HepG2 (cell line): ENCODE measurements around the gene OPALIN. TPM values are rescaled to one million over a fixed set of nuclear protein-coding genes. Genes with fewer than 3 reads are reported as not detected.

ENCODE experiments used
- ATAC-seq: fragments of 200-7000 bp; cut with Tn5 transposase; 3 replicates; pipeline ENCODE4 v1.9.1; 2020; ENCODE audit warnings: mild to moderate bottlenecking, moderate library complexity
- BruUV-seq: library from RNA; stranded (reverse); fragments of 400-500 nt; replicated peaks from 2 replicates; lab custom pipeline; 2021; lab: Mats Ljungman, UMichigan
- CTCF ChIA-PET: fragments of 300-600 bp; formaldehyde crosslinking; extraction: SDS; loops from one replicate; lab custom pipeline; 2021; ENCODE audit warnings: low total read pairs, inconsistent platforms, low intra/inter-chr PET ratio; lab: Yijun Ruan, JAX
- POLR2A ChIA-PET: fragments of 350-600 bp; sonication (Branson Sonifier 250); formaldehyde crosslinking; loops from one replicate; lab custom pipeline; 2020; ENCODE audit warnings: antibody characterized with exemption, inconsistent platforms; lab: Yijun Ruan, JAX
- DNase-seq: peaks from one replicate; pipeline ENCODE4 v3.0.0-alpha.2; 2015; ENCODE audit warnings: low spot score
- FAIRE-seq: peaks from 3 replicates; lab custom pipeline; 2011; peaks lifted over from hg19 to GRCh38; lab: Jason Lieb, UNC
- H2AFZ ChIP-seq: one replicate; pipeline ENCODE4 v1.6.1; 2011; ENCODE audit warnings: low read length, inconsistent platforms
- H3K27ac ChIP-seq: fragments of 300-600 bp; 3 replicates; pipeline ENCODE4 v1.8.0; 2011; ENCODE audit warnings: mixed run types, mild to moderate bottlenecking, mixed read lengths, low read length, inconsistent platforms; ENCODE audit not compliant: insufficient read depth; ENCODE audit errors: extremely low read length
- H3K27me3 ChIP-seq, 2 experiments: fragments of 200-600 bp in 1 of 2; 2 replicates in 1 of 2; 3 replicates in 1 of 2; pipeline versions ENCODE4 v1.6.0 to v1.8.0; 2011; ENCODE audit warnings: low read length in 2 of 2, mild to moderate bottlenecking in 2 of 2, moderate library complexity in 2 of 2, inconsistent platforms in 1 of 2; ENCODE audit not compliant: insufficient read depth in 2 of 2, control insufficient read depth in 1 of 2
- H3K36me3 ChIP-seq, 2 experiments: fragments of 200-600 bp in 1 of 2; replicated peaks in 1 of 2; 2 replicates in 1 of 2; 3 replicates in 1 of 2; pipeline versions ENCODE4 v1.5.1 to v1.8.0; 2011; ENCODE audit warnings: low read length in 2 of 2, inconsistent platforms in 1 of 2; ENCODE audit not compliant: insufficient read depth in 2 of 2, control insufficient read depth in 1 of 2
- H3K4me1 ChIP-seq: 2 replicates; pipeline ENCODE4 v1.5.1; 2012; ENCODE audit warnings: low read length, inconsistent platforms; ENCODE audit not compliant: insufficient read depth
- H3K4me2 ChIP-seq: 2 replicates; pipeline ENCODE4 v1.6.0; 2011; ENCODE audit warnings: low read depth, low read length, inconsistent platforms
- H3K4me3 ChIP-seq, 3 experiments: fragments of 200-600 bp in 1 of 3; sonication (generic), shearing (Covaris generic) in 1 of 3; replicated peaks in 1 of 3; 2 replicates each; pipeline ENCODE4 v1.5.1; 2011 to 2016; ENCODE audit warnings: low read length in 3 of 3, inconsistent platforms in 2 of 3, low read depth in 2 of 3, mild to moderate bottlenecking in 2 of 3, control low read depth in 1 of 3, mixed read lengths in 1 of 3; ENCODE audit not compliant: insufficient read depth in 1 of 3
- H3K79me2 ChIP-seq: one replicate; pipeline ENCODE4 v1.6.1; 2011; ENCODE audit warnings: low read length, inconsistent platforms; ENCODE audit not compliant: insufficient read depth
- H3K9ac ChIP-seq: 2 replicates; pipeline ENCODE4 v1.6.0; 2011; ENCODE audit warnings: mild to moderate bottlenecking, low read depth, low read length, inconsistent platforms; ENCODE audit not compliant: insufficient read depth
- H3K9me3 ChIP-seq: 2 replicates; pipeline ENCODE4 v1.5.1; 2012; ENCODE audit warnings: mild to moderate bottlenecking, low read length
- H4K20me1 ChIP-seq: 2 replicates; pipeline ENCODE4 v1.6.0; 2011; ENCODE audit warnings: inconsistent platforms, mild to moderate bottlenecking, low read length, moderate library complexity; ENCODE audit not compliant: insufficient read depth
- IRF9 ChIP-seq: sonication (generic); formaldehyde crosslinking; IDR thresholded peaks from 2 replicates; pipeline ENCODE4 v1.8.0; 2022; ENCODE audit warnings: missing genetic modification reagents, mild to moderate bottlenecking, borderline replicate concordance
- KDM2A ChIP-seq: sonication (generic); formaldehyde crosslinking; IDR thresholded peaks from 2 replicates; pipeline ENCODE4 v1.4.0; 2020; ENCODE audit warnings: low read depth, missing genetic modification reagents, borderline replicate concordance
- KDM3A ChIP-seq: IDR thresholded peaks from 2 replicates; pipeline ENCODE4 v1.6.1; 2018; ENCODE audit warnings: low read depth, missing compliant biosample characterization
- NFKBIZ ChIP-seq: IDR thresholded peaks from 2 replicates; pipeline ENCODE4 v1.6.1; 2018; ENCODE audit warnings: missing genetic modification reagents, missing compliant biosample characterization
- NR0B2 ChIP-seq: sonication (generic); formaldehyde crosslinking; IDR thresholded peaks from 2 replicates; pipeline ENCODE4 v1.4.0; 2020; ENCODE audit warnings: mild to moderate bottlenecking, missing genetic modification reagents
- STAG1 ChIP-seq: sonication (generic); formaldehyde crosslinking; IDR thresholded peaks from 2 replicates; pipeline ENCODE4 v1.4.0; 2020; ENCODE audit warnings: missing genetic modification reagents
- TEAD2 ChIP-seq: sonication (generic); formaldehyde crosslinking; IDR thresholded peaks from 2 replicates; pipeline ENCODE4 v1.9.0; 2021; ENCODE audit warnings: missing genetic modification reagents
- TEAD3 ChIP-seq: optimal IDR thresholded peaks from 2 replicates; pipeline ENCODE3; 2016; ENCODE audit warnings: borderline replicate concordance
- TIGD3 ChIP-seq: sonication (generic); formaldehyde crosslinking; IDR thresholded peaks from 2 replicates; pipeline ENCODE4 v1.5.1; 2020; ENCODE audit warnings: mild to moderate bottlenecking, missing genetic modification reagents, borderline replicate concordance
- XRCC5 ChIP-seq: fragments of 200-400 bp; formaldehyde crosslinking; optimal IDR thresholded peaks from 2 replicates; pipeline ENCODE3; 2017; ENCODE audit warnings: mild to moderate bottlenecking, low read length
- ZBTB44 ChIP-seq: sonication (generic); formaldehyde crosslinking; IDR thresholded peaks from 2 replicates; pipeline ENCODE4 v1.4.0; 2020; ENCODE audit warnings: missing genetic modification reagents
- ZBTB7A ChIP-seq: sonication (generic); formaldehyde crosslinking; IDR thresholded peaks from 2 replicates; pipeline ENCODE4 v1.8.0; 2022; ENCODE audit warnings: mild to moderate bottlenecking, missing genetic modification reagents
- ZMYM2 ChIP-seq: sonication (generic); formaldehyde crosslinking; IDR thresholded peaks from 2 replicates; pipeline ENCODE4 v1.8.0; 2022; ENCODE audit warnings: mild to moderate bottlenecking, missing genetic modification reagents
- ZNF703 ChIP-seq: sonication (generic); formaldehyde crosslinking; IDR thresholded peaks from 2 replicates; pipeline ENCODE4 v1.5.1; 2020; ENCODE audit warnings: missing genetic modification reagents, mild to moderate bottlenecking, moderate library complexity, borderline replicate concordance
- WGBS: methylation state at CpG from one replicate; pipeline ENCODE4 v1.1.6; 2017; ENCODE audit warnings: low lambda C conversion rate; 5-methylcytosine and 5-hydroxymethylcytosine counted together
- in situ Hi-C: cut with HindIII; loops from 2 replicates; pipeline ENCODE4 v1.10.0; 2017; ENCODE audit warnings: low pct_unique_long_range_greater_than_20kb; ENCODE audit not compliant: extremely low pct_ligation_motif_present
- intact Hi-C: fragments of 100-400 bp; cut with micrococcal nuclease; formaldehyde crosslinking; loops from one replicate; pipeline ENCODE4 v1.10.0; 2022; ENCODE audit not compliant: unreplicated experiment
- polyA plus RNA-seq, 8 experiments: library from polyadenylated mRNA; depleted of rRNA in 3 of 8; stranded (reverse) in 7 of 8; unstranded in 1 of 8; fragments of >200 nt; fragmentation: Illumina TruSeq in 4 of 8; extraction: Trizol in 4 of 8; gene quantifications; 2 replicates each; pipeline versions ENCODE4 v1.2.1 to v1.2.3, GENCODE V29; 2011 to 2016; ENCODE audit warnings: low read depth in 4 of 8, missing spikeins in 1 of 8, mixed read lengths in 1 of 8; ENCODE audit not compliant: insufficient read depth in 1 of 8
- total RNA-seq, 5 experiments: library from RNA; depleted of rRNA; stranded (reverse); fragments of >200 nt; fragmentation: Illumina TruSeq; extraction: Trizol; gene quantifications; 2 replicates each; pipeline ENCODE4 v1.2.3, GENCODE V29; 2016; ENCODE audit warnings: low read depth in 1 of 5
- TF ChIP-seq, protein P1 (sequence below): sonication (generic); formaldehyde crosslinking; IDR thresholded peaks from 2 replicates; pipeline ENCODE4 v1.5.0; 2020; ENCODE audit warnings: mild to moderate bottlenecking, missing genetic modification reagents, moderate library complexity

Gene OPALIN
- total and polyA plus RNA-seq, 2 of the 13 experiments (the other 11 are each of a cell fraction or from before 2014, with no cell fraction given): not detected

DNA sequence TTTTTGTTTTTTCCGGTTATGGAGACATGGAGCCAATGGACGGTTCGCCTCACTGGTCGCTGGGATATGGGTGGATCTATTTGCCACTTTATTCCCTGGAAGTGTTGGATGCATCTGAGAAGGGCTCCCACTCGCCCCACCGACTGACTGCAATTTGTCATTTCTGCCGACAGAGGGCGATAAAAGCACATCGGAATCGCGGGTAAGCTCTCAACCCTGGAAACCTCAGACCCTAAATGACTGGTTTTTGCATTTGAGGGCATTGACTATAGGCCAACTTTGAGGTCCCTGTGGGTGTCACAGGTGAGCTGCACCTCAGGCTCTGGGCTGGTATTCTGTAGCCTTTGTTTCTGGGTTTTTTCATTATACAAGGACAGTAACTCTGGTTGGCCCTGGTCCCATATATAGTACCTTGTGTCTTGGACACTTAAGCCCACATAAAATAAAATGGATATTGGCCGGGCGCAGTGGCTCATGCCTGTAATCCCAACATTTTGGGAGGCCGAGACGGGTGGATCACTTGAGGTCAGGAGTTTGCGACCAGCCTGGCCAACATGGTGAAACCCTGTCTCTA, 11.9 kb upstream of the OPALIN start:
- FAIRE-seq (peak; percentile 90), DNase-seq (peak; percentile 24), ATAC-seq (peak; percentile 66)
- H3K4me1 ChIP-seq: peaks cover 10% of the 10 kb centered on the region
- in situ Hi-C loops (no loop called here), intact Hi-C loops (no loop called here)
- H3K36me3 ChIP-seq: no peaks in the 10 kb centered on the region
- no peak overlapping the region for H3K9ac ChIP-seq
- H4K20me1 ChIP-seq: no peaks in the 10 kb centered on the region
- no TSS peak for BruUV-seq
- peaks cover 2 to 20% of the 10 kb centered on the region in 2 experiments; a peak in 3 of 5 replicates for H3K27me3 ChIP-seq
- no peak overlapping the region for H3K27ac ChIP-seq
- H2AFZ ChIP-seq: no peak overlapping the region
- no peak overlapping the region for H3K4me3 ChIP-seq
- ChIA-PET POLR2A (no interaction called here), CTCF (interaction anchor here (1.1 to 1.6 kb wide), 2 partner anchors 141 to 354 kb away, joined by 3 read pairs; no protein-coding TSS in a partner anchor)
- no peaks in the 10 kb centered on the region for H3K79me2 ChIP-seq
- no peaks in the 10 kb centered on the region for H3K9me3 ChIP-seq
- 17% methylated on average over 16 of the region's 16 CpGs for WGBS
- H3K4me2 ChIP-seq: no peak overlapping the region
- TF ChIP-seq XRCC5 (peak; percentile 29), ZBTB7A (CRISPR knock-in tag) (no peak), NR0B2 (CRISPR knock-in tag) (no peak), ZMYM2 (CRISPR knock-in tag) (no peak), KDM3A (CRISPR knock-in tag) (no peak), TIGD3 (CRISPR knock-in tag) (no peak), TEAD3 (CRISPR knock-in tag) (peak; percentile 90), STAG1 (CRISPR knock-in tag) (peak; percentile 55; the same call in 1 of the 2 replicates), IRF9 (CRISPR knock-in tag) (0 out of 2 replicates have a peak, but pooled peaks have one; percentile 33), TEAD2 (CRISPR knock-in tag) (no peak), ZNF703 (no peak), NFKBIZ (CRISPR knock-in tag) (no peak), KDM2A (CRISPR knock-in tag) (0 out of 2 replicates have a peak, but pooled peaks have one; percentile 28), ZBTB44 (CRISPR knock-in tag) (no peak)
- TF ChIP-seq, protein P1, sequence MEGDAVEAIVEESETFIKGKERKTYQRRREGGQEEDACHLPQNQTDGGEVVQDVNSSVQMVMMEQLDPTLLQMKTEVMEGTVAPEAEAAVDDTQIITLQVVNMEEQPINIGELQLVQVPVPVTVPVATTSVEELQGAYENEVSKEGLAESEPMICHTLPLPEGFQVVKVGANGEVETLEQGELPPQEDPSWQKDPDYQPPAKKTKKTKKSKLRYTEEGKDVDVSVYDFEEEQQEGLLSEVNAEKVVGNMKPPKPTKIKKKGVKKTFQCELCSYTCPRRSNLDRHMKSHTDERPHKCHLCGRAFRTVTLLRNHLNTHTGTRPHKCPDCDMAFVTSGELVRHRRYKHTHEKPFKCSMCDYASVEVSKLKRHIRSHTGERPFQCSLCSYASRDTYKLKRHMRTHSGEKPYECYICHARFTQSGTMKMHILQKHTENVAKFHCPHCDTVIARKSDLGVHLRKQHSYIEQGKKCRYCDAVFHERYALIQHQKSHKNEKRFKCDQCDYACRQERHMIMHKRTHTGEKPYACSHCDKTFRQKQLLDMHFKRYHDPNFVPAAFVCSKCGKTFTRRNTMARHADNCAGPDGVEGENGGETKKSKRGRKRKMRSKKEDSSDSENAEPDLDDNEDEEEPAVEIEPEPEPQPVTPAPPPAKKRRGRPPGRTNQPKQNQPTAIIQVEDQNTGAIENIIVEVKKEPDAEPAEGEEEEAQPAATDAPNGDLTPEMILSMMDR (CRISPR knock-in tag): peak; percentile 72
